Adrenal gland (tissue), 12 donors: ENCODE measurements around the gene PIANP. TPM values are rescaled to one million over a fixed set of nuclear protein-coding genes. Genes with fewer than 3 reads are reported as not detected.

Experiments used
- DNase-seq, 7 donors: peaks; one replicate each; pipeline ENCODE4 v3.0.0-alpha.2; 2019 to 2020
- H3K27ac ChIP-seq, 5 donors: fragments of 200-600 bp; sonication (generic) in 4 of 5; 1 replicate in 3 of 5; 2 replicates in 2 of 5; pipeline versions ENCODE4 v1.5.1 to v1.8.0; 2016 to 2020; ENCODE audit warnings: mild to moderate bottlenecking in 1 of 5
- H3K27me3 ChIP-seq: fragments of 200-600 bp; 2 replicates; pipeline ENCODE4 v1.8.0; 2021
- H3K36me3 ChIP-seq, 2 donors: fragments of 200-600 bp; replicated peaks in 1 of 2; 1 replicate in 1 of 2; 2 replicates in 1 of 2; pipeline versions ENCODE4 v1.5.1 to v1.8.0; 2018 to 2022
- H3K4me1 ChIP-seq, 2 donors: fragments of 200-600 bp; replicated peaks in 1 of 2; 1 replicate in 1 of 2; 2 replicates in 1 of 2; pipeline versions ENCODE4 v1.5.1 to v1.8.0; 2018 to 2021
- H3K4me3 ChIP-seq, 4 donors: fragments of 200-600 bp; sonication (generic) in 3 of 4; one replicate each; pipeline ENCODE4 v1.5.1; 2016 to 2018
- H3K9me3 ChIP-seq, 3 donors: fragments of 200-600 bp; sonication (generic) in 1 of 3; replicated peaks in 1 of 3; 1 replicate in 2 of 3; 2 replicates in 1 of 3; pipeline versions ENCODE4 v1.5.1 to v1.8.0; 2016 to 2021
- POLR2A ChIP-seq, 2 donors: fragments of 450-650 bp; IDR thresholded peaks; one replicate each; pipeline ENCODE4 v1.6.1; 2017; ENCODE audit warnings: antibody characterized with exemption in 2 of 2, mild to moderate bottlenecking in 2 of 2, moderate library complexity in 1 of 2
- WGBS, 4 donors: extraction: QIAGEN DNeasy Blood & Tissue Kit in 2 of 4; methylation state at CpG; one replicate each; pipeline versions ENCODE4 v1.1.5 to v1.1.7; 2013 to 2017; 5-methylcytosine and 5-hydroxymethylcytosine counted together
- intact Hi-C, 2 donors: fragments of 100-400 bp; cut with DNase I; formaldehyde crosslinking; loops; one replicate each; pipeline versions ENCODE4 v1.14.1 to v1.15.0; 2022 to 2023
- polyA plus RNA-seq, 3 donors: library from polyadenylated mRNA; stranded (reverse); fragments of 200-250 nt in 2 of 3; fragments of 350-450 nt in 1 of 3; fragmentation: Illumina TruSeq in 1 of 3; extraction: RNeasy Lipid Tissue Mini Kit (QIAGEN cat#74804) in 1 of 3; gene quantifications; one replicate each; pipeline ENCODE4 v1.2.3, GENCODE V29; 2013 to 2014
- total RNA-seq, 9 donors: library from RNA; depleted of rRNA in 4 of 9; stranded (reverse); fragments of >200 nt in 4 of 9; fragments of 120-200 nt in 1 of 9; fragmentation: NEBNext Ultra II Directional in 1 of 9; extraction: Animal tissue kit (Norgen Biotek cat#: 25700) in 1 of 9; gene quantifications; one replicate each; pipeline versions ENCODE4 v1.1.0 to v1.2.4, GENCODE V29; 2013 to 2023
- TF ChIP-seq, protein P1 (sequence below), 6 experiments: fragments of 450-650 bp in 4 of 6; fragments of 200-600 bp in 2 of 6; sonication (generic) in 1 of 6; IDR thresholded peaks; 1 replicate in 5 of 6; 2 replicates in 1 of 6; pipeline versions ENCODE4 v1.5.1 to v1.8.0; 2016 to 2021; ENCODE audit warnings: antibody characterized with exemption in 6 of 6, mild to moderate bottlenecking in 2 of 6, moderate library complexity in 1 of 6
- donor health status: healthy with polysubstance abuse.
- donor health status: Bipolar disorder and iron deficiency.
- donor health status: DM: yes; HTN: yes; CAD: no.
- donor health status: DM: no; HTN: no; CAD: no.
- donor health status: DM: no; HTN: no; CAD: no.
- donor health status: DM: yes; HTN: yes; CAD: no.

PIANP gene
- total and polyA plus RNA-seq, 12 donors, result 0.11 to 5.2 (median 0.96) TPM; not detected in 3

DNA sequence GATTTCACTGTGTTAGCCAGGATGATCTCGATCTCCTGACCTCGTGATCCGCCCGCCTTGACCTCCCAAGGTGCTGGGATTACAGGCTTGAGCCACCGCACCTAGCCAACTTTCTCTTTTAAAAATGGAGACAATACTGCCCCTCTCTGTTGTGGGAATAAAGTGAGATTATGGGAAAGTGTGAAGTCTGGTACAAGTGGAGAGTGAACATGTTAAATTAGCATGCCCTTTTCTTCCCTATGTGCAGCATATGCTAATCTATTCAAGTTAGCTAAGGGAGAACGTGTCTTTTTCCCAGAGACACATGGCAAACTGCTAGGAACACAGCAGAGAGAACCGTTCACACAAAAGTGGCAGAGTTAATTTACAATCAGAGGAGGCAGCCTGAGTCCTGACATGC is 24.7 kb upstream of the PIANP start:
- Histone ChIP-seq H3K27me3 (no peaks in the 10 kb centered on the region), H3K36me3 (peaks cover 0 to 29% of the 10 kb centered on the region in 2 donors), H3K4me1 (peaks cover 6 to 12% of the 10 kb centered on the region in 2 donors), H3K27ac (no peak overlapping the region), H3K9me3 (no peaks in the 10 kb centered on the region), H3K4me3 (no peak overlapping the region)
- TF ChIP-seq, protein P1, sequence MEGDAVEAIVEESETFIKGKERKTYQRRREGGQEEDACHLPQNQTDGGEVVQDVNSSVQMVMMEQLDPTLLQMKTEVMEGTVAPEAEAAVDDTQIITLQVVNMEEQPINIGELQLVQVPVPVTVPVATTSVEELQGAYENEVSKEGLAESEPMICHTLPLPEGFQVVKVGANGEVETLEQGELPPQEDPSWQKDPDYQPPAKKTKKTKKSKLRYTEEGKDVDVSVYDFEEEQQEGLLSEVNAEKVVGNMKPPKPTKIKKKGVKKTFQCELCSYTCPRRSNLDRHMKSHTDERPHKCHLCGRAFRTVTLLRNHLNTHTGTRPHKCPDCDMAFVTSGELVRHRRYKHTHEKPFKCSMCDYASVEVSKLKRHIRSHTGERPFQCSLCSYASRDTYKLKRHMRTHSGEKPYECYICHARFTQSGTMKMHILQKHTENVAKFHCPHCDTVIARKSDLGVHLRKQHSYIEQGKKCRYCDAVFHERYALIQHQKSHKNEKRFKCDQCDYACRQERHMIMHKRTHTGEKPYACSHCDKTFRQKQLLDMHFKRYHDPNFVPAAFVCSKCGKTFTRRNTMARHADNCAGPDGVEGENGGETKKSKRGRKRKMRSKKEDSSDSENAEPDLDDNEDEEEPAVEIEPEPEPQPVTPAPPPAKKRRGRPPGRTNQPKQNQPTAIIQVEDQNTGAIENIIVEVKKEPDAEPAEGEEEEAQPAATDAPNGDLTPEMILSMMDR (IDR thresholded peaks at IDR 0.05), result no peak
- TF ChIP-seq POLR2A (IDR thresholded peaks at IDR 0.05), result no peak
- DNase-seq, result no peak
- 88 to 94% (median 93%) methylated on average over 7 of the region's 7 CpGs for WGBS, 4 donors
- intact Hi-C loops, result no loop called here

DNA sequence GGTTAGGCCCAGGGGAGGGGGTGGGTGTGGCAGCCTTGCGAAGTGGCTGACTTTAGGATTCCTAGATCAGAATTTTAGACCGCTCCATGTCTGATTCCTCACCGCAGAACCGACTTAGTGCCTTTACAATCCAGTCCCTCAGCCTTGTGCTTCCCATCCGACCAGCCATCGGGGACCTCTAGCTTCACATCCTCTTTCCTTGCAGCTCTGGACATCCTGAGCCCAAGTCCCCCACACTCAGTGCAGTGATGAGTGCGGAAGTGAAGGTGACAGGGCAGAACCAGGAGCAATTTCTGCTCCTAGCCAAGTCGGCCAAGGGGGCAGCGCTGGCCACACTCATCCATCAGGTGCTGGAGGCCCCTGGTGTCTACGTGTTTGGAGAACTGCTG is 23.8 kb upstream of the PIANP start:
- Histone ChIP-seq H3K36me3 (peaks cover 0 to 19% of the 10 kb centered on the region in 2 donors), H3K27me3 (no peaks in the 10 kb centered on the region), H3K9me3 (no peaks in the 10 kb centered on the region), H3K4me1 (peaks cover 6 to 12% of the 10 kb centered on the region in 2 donors), H3K4me3 (peak overlapping the region in 2 of 4 donors; percentile 53 to 62), H3K27ac (peak overlapping the region in 4 of 5 donors; percentile 9 to 94 (median 66))
- WGBS, 4 donors, result 12 to 21% (median 13%) methylated on average over 10 of the region's 10 CpGs
- TF ChIP-seq, protein P1 (IDR thresholded peaks at IDR 0.05), result no peak
- no peak for TF ChIP-seq POLR2A (IDR thresholded peaks at IDR 0.05)
- intact Hi-C loops, result no loop called here
- DNase-seq, result peak in 6 of 7 donors; percentile 21 to 61 (median 26)

DNA sequence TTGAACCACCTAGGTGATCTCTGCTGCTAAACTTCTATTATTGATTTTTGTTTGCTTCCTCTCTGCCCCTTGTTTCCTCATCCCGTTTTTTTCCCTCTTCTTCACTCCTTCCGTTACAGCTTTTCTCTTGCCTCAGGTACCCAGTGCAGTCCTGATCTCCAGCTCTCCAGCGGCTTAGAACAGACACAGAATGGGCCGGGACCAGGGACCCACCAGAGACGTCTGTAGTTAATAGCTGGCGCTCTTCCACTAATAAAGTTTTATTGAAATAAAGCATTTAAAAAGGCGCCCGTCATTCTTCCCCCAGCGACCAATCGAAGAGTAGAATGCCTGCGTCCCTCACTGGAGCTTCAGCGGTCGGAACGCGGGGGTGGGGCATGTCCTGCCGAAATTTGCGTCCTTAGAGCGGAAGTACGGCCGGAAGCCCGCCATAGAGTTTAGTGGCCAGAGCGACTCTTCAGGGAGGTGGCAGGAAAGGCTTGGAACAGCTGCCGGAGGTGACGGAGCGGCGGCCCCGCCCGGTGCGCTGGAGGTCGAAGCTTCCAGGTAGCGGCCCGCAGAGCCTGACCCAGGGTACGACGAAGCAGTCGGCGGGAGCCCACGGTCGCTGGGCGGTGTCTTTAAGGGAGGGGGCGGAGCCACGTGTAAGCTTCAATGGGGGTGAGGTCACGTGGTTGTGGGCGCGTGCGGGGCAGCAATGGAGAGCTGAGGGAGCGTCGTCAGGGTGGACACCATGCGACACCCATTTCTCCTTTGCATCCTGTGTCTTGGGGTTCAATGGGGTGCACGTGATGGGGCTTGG is 23.2 kb upstream of the PIANP start, which contains the start of gene COPS7A:
TSS of gene COPS7A (plus strand) at position 440 of the 802 bp plus-strand sequence. CDS start 611 bp downstream, outside the sequence.
- TF ChIP-seq POLR2A (IDR thresholded peaks at IDR 0.05), result peak in 1 of 2 donors; percentile 38
- TF ChIP-seq, protein P1 (IDR thresholded peaks at IDR 0.05), result no peak
- WGBS, 4 donors, result 0 to 1% (median 1%) methylated on average over 30 to 49 of the region's 49 CpGs
- Histone ChIP-seq H3K4me1 (peaks cover 6 to 12% of the 10 kb centered on the region in 2 donors), H3K9me3 (no peaks in the 10 kb centered on the region), H3K27me3 (no peaks in the 10 kb centered on the region), H3K4me3 (peak within 1 kb of the TSS in 2 of 4 donors; percentile 53 to 62), H3K36me3 (peaks cover 0 to 13% of the 10 kb centered on the region in 2 donors), H3K27ac (peak within 1 kb of the TSS; percentile 9 to 94 (median 63))
- intact Hi-C loops, result no loop called here
- DNase-seq, result peak; percentile 97 to 99 (median 98)

DNA sequence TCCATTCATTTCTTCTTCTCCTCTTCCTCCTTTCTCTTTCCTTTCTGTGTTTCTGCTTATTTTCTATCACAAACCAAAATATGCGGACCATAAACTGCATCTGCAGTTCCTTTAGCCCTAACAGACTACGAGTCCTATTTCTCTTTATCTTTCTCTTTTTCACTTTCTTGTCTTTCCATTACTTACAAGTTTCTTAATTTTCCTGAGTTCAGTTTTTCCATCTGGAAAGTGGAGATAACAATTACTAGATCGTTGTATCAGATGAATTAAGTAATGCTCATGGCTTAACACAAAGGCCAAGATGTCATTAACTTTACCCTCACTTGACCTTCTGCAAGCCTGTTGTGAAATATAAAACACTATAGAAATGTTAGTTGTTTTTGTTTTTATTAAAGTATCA is 22.2 kb upstream of the PIANP start:
- WGBS, 4 donors, result 75 to 80% (median 77%) methylated on average over 3 of the region's 3 CpGs
- Histone ChIP-seq H3K36me3 (peaks cover 0 to 4% of the 10 kb centered on the region in 2 donors), H3K27me3 (no peaks in the 10 kb centered on the region), H3K4me1 (peaks cover 6 to 12% of the 10 kb centered on the region in 2 donors), H3K4me3 (peak overlapping the region in 1 of 4 donors; percentile 62), H3K9me3 (no peaks in the 10 kb centered on the region), H3K27ac (no peak overlapping the region)
- DNase-seq, result no peak
- TF ChIP-seq POLR2A (IDR thresholded peaks at IDR 0.05), result no peak
- TF ChIP-seq, protein P1 (IDR thresholded peaks at IDR 0.05), result no peak
- intact Hi-C loops, result no loop called here
